NK-92 treated with Interleukin-12 subunit alpha and Interleukin-12 subunit beta, amount 100 ng/mL, for 24 hours (cell line): Measurements from ENCODE around the gene KDM1A.

ENCODE experiments used
- DNase-seq: peaks from one replicate; lab custom pipeline; 2025; lab: John Stamatoyannopoulos, UW

The KDM1A gene

DNA sequence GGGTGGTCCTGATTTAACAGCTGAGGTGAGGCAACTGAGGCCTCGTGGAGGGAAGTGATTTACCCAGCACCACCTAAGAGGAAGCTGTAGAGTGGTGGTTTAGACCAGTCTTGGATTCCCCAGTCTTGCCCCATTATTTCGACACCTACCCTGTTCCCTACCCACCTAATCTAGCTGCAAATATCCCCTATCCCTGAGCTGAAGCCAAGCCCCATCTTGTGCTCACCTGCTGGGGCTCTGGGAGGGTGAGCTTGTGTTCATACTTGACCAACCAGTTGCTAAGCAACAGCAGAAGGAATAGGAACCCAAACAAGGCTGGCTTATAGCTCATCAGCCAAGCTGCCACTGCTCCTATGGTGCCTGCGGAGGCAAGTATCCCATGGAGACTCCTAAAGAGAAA lies 5.6 kb upstream of the KDM1A start:
- no peak for DNase-seq

DNA sequence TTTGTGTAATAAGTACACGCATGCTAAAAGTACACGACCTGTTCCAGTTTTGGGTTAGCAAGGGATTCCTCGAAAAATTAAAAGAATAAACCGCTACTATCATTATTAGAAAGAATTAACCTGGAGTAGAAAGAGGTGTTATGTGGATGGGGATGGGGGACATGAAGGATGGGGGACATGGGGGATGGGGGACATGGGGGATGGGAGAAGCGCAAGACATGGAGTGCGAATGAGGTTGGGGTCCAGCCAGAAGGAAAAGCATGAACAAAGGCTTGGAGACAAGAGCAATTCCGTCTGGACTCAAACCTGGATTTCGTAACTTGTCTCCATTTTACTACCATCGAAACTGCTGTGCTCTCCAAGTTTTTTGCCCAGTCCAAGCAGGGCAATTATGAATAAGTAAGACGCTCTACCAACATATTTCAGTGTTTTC lies 591 bp upstream of the KDM1A start:
- DNase-seq, result no peak

DNA sequence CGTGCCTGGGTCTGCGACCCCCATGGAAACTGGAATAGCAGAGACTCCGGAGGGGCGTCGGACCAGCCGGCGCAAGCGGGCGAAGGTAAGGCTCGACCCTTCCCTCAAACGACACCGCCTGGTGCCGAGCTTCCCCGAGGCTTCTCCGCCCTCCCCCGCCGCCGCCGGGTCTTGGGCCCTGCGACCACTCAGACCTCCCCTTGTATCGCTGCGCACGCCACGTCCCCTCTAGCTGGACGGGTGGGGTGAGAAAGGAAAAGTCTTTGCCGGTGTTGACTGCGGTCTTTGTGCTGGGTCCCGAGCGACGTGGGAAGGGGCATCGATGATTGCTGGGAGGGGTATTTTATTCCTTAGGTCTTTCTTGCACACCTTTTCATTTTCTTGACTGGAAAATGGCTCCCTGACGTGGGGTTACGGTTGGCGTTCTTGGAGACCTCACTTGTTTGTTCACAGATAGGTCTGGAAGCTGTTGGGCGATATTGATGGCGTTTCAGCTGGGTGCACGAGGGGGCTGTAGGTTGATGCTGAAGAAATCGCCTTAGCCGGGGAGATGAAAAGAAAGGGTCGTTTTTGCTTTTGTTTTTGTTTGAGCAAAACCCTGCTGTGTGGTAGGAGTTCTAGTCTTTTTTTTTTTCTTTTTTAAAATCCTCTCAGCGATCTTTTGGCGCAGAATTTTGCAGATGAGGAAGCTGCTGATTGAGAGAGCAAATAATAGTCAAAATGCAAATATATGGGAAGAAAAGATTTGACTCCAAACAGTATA lies 776 bp downstream of the KDM1A start:
- DNase-seq, result peak; percentile 38

DNA sequence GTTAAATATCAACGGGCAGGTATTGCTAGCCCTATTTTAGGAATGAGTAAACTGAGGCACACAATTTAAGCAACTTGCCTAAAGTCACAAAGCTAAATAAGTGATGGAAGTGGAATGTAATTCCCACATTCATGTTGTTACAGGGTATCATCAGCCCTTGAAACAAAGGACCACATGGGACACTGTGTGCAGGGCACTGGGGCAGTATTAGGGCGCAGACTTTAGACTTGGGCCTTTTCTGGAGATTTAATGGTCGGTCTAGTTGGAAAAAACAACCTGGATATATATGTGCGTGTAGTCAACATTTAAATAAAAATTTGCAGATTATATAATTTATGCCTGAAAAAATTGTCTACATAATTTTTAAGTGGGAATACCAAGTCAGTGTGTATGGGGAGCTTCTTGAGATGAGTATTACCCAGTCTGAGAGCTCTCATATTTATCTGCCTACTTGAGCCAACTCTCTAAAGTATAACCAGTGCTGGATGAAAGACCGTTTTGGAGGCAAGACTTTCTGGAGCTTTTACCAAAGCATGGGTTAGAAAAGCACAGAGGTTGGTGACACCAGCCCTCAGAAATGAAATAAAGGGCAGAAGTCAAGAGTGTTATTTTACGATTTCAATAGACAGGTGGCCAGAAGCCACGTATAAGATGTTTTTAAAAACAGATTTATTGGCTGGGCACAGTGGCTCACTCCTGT lies 1.6 kb downstream of the KDM1A start:
- DNase-seq, result no peak

DNA sequence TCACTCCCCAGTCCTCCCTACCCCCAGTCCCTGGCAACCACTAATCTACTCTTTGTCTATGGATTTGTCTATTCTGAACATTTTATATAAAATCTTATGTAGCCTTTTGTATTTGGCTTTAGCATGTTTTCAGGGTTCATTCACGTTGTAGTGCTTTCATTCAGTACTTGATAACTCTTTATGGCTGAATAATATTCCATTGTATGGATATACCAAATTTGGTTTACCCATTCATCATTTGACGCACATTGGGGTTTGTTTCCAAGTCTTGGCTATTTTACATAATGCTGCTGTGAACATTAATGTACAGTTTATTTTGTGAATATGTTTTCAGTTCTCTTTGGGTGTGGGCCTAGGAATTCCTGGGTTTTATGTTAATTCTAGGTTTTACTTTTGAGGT lies 2.6 kb downstream of the KDM1A start:
- no peak for DNase-seq

DNA sequence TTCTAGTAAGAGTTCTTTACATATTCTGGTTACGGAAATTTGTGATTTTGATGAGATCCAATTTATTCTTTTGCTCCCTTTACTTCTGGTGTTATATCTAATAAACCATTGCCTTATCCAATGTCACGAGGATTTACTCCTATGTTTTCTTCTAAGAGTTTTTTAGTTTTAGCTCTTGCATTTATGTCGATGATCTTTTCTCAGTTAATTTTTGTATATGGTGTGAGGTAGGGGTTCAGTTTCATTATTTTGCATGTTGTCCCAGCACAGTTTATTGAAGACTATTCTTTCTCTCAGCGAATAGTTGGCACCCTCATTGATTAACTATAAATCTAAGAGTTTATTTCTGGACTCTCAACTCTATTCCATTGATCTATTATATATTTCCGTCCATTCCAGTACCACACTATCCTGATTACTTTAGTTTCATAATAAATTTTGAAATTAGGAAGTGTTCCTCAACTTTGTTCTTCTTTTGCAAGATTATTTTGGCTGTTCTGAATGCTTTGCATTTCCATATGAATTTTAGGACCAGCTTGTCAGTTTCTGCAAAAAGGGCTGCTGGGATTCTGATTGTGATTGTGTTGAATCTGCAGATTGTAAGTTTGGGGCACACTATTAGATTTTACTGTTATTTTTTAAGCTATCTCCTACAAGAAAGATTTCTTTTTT lies 4.0 kb downstream of the KDM1A start:
- DNase-seq, result no peak

DNA sequence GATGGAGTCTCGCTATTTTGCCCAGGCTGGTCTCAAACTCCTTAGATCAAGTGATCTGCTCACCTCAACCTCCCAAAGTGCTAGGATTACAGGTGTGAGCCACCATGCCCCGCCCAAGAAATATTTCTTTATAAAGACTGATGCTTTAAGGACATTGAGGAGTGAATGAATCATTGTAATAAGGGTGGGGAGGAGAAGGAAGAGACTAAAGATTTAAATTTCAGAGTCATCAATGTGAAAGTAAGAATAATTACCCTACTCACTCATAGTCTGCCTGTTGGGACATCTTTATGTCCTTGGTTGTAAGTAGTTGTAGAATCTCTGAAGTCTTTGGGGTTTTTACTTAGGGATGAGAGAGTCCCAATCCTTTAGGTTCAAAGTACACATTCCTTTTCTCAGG lies 7.3 kb downstream of the KDM1A start:
- DNase-seq, result no peak

DNA sequence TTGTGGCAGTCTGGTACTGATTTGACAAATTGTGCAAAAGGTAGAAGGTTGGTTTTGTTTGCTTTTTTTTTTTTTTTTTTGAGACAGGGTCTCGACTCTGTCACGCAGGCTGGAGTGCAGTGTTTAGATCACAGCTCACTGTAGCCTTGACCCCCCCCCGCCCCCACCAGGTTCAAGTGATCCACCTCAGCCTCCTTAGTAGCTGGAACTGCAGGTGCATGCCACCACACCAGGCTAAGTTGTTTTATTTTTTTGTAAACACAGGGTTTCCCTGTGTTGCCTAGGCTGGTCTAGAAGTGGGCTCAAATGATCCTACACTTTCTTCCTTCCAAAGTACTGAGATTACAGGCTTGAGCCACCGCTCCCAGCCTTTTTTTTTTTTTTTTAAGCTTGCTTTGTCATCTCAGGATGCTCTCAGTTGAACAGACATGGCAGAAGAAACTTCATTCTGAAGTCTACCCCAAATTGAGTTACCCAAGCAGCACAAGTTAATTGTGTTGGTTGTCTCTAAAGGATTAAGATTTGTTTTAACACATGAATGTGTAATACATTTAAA lies 8.2 kb downstream of the KDM1A start:
- DNase-seq, result no peak

DNA sequence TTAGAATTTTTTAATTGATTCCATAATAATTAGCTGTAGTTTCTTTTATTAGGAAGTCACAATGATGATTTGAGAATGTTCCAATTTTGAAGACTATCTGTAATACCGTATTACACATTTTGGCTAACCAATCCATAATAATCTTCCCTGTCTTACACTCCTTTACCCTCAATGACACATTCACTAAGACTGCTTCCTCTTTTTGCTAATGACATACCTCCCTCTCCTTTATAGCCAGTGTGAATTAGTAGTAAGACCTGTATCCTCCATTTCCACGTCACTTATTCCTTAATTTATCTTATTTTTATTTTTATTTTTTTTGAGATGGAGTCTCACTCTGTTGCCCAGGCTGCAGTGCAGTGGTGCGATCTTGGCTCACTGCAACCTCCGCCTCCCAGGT lies 10.1 kb downstream of the KDM1A start:
- no peak for DNase-seq

DNA sequence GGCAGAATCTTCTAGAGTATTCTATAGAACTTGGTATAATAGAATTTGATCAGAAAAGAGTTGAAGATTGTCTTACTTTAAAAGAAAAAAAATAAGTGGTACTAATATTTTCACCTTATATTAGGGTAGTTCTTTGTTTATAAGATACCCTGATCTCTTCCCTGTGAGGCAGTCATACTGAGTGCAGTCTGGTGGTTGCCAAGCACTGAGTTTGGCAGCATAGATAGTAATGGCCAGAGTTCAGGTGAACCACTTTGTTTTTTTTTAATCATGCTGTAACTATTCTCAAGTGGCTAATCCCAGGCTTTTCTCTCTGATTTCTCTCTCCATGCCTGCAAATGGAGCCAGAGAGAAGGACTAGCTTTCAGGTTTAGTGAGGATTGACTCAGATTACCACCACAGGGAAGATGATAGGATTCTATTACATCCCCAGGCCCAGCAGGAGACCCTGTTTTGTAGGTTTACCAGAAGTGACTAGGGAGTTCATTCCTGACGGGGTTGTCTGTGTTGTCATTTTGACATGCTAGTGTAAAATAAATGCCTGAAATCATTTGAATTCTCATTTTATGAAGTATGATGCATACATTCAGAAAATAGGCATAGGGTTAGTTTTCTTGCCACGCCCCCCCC lies 16.7 kb downstream of the KDM1A start:
- no peak for DNase-seq

DNA sequence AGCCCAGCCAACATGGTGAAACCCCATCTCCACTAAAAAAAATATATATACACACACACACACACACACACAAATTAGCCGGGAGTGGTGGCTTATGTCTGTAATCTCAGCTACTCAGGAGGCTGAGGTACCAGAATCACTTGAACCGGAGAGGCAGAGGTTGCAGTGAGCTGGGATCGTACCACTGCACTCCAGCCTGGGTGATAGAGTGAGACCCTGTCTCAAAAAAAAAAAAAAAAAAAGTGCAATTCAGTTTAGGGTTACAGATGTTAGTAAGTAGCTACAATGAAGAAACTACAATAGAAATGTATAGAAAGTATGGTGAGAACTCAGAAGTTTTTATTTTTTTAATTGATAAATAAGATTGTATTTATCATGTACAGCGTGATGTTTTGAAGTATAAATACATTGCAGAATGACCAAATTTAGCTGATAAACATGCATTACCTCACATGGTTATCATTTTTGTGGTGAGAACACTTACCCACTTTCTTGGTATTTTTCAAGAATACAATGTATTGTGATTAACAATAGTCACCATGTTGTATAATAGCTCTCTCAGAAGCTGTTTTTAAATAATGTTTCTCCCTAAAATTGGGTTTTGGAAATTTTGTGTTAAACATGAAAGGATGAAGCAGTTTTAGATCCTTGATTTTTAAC lies 17.9 kb downstream of the KDM1A start:
- DNase-seq, result no peak

DNA sequence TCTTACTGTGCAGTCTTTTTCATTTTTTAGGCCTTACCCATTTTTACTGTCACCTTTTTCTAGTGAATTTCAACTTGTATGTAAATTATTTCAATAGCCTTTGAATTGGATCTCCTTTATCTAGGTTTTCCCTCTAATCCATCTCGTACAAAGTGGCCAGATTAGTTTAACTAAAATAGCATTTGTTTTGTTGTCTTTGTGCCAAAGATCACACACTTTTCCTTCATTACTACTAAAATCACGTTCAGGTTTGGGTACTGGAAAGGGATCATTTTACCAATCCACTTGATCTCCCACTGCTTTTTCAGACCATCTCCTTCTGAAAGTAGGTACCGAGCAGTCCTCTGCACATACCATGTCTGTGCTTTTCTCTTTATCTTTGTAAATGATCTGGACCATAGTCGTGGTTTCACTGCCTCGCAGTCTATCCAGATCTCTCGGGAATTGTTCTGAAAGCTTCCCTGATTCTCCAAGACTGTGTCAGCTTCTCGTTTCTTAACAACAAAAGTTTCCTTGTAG lies 20.1 kb downstream of the KDM1A start:
- DNase-seq, result no peak

DNA sequence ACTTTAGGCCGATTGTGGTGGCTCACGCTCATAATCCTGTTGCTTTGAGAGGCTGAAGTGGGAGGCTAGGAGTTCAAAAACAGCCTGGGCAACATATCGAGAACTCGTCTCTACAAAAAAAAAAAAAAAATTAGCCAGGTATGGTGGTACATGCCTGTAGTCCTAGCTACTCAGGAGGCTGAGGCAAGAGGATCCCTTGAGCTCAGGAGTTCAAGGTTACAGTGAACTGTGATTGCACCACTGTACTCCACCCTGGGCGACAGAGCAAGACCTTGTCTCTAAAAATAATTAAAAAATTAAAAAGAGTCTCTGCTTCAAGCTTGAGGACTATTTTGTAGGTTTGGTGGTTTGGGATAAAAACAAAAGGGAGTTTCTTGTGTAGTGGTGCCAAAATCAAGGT lies 21.2 kb downstream of the KDM1A start:
- no peak for DNase-seq

DNA sequence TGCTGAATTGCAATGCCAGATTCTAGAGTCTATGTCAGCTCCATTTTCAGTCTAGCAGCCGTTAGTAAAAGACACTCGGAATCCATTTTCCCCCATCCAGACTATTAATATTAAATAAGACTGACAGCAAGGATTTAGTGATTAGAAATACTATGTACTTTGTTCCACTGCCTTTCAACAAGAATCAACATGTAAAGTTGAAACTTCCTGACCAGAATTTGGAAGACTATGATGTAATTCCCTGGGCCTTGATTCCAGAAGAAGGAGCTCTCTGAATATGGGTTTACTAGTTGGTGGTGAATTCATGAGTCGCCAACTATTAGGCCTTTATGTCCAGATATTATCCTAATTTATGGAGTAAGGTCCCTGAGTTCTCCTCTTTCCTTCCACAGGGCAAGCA lies 24.8 kb downstream of the KDM1A start:
- no peak for DNase-seq

DNA sequence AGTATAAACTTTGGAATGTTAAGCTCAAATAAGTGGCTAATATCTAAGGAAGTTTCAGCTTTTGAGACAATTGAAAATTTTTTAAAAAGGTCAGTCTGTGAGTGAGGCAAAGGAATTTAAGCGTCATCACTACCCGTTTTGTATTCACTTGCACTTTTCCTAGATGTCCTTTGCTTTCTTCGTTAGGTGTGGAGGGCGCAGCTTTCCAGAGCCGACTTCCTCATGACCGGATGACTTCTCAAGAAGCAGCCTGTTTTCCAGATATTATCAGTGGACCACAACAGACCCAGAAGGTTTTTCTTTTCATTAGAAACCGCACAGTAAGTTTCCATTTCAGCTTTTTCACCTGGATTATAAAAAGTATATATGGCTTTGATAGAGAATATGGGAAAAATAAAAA lies 30.9 kb downstream of the KDM1A start:
- no peak for DNase-seq

DNA sequence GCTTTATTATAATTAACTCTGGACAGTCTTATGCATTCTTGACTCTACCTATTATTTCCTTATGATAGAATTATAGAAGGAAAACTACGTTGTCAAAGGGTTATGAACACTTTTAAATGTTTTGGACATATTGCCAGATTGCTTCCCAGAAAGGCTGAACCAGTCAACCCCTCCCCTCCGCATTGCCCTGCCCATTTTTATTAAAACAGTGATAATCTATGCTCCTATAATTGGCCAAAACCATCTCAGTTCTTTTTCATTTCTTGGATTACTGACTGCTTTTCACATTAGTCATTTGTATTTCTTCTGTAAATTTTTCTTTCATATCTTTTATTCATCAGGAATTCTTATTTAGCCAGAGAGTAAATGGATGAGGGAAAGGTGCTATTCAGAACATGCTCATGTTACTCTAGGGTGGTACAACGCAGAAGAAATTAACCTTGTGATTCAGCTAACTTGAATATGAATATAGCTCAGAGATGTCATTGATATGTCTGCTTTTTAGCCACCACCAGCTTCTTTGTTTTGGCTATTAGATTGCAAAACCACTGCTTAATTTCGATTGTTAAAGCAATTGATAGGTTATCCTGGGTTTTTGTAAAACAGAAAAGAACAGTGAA lies 32.1 kb downstream of the KDM1A start:
- DNase-seq, result no peak

DNA sequence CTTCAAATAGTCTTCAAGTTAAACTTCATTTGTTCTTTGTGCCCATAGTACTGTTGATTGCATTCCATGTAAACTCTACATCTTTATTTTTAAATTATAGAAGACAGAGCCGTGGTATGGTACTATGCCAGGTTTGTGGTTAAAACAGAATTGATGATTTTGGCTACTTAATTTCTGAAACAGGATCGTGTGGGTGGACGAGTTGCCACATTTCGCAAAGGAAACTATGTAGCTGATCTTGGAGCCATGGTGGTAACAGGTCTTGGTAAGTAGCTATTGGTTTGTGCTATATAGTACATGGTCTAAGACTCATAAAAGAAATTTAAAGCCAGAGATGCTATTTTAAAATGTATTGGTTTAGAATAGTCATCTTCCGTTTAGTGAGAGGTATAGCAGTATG lies 38.0 kb downstream of the KDM1A start:
- DNase-seq, result no peak

DNA sequence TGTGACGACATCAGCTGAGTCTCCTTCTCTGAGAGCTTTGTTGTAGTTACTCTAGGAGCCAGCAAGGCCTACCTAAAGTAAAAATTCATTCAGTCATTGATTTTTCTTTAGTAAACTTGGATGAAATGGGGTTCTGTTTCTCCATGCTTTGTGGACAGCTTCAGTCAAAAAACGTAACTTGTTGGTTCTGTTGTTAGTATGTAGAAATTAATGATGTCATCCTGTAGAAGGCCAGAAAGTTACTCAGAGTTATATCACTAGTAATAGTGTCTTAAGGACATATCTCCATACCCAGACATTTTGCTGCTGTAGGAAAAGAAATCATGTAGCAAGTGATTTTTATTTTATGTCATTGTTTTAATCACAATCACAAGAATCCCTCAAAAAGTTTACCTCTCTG lies 43.0 kb downstream of the KDM1A start:
- DNase-seq, result no peak

DNA sequence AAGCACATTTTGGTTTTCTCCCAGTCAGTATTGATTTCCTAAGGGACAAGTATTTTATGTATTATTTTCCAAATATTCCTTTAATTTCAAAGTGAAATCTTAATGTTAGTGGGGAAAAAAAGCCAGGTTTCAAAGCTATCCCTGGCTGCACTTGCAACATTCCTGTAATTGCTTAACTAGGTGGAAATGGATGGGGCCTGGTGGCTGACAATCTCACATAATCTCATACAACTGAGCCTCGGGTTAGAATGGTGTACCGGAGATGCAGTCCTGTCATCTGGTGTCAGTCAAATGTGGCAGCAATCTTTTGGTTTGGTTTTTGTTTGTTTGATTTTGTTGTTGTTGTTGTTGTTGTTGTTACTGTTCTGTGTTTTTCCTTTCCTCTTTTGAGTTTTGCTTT lies 46.1 kb downstream of the KDM1A start:
- DNase-seq, result no peak

DNA sequence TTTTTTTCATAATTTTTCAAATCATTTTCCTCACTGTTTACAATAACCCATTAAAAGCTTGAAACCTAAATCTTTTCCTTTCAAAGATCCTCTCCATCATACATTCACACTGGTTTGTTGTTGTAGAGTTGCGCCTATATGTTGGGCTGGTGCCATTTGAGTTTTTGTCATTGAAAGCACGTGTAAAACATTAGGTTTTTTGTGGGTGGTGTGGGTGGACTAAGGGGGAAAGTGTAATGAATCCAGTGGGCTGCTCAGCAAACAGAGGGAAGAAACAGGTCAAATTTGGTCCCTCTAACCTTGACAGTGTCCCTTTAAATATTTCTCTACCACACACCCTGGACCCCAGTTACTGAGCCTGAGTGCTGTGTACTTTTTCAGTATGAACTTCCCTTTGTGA lies 46.8 kb downstream of the KDM1A start:
- DNase-seq, result no peak

DNA sequence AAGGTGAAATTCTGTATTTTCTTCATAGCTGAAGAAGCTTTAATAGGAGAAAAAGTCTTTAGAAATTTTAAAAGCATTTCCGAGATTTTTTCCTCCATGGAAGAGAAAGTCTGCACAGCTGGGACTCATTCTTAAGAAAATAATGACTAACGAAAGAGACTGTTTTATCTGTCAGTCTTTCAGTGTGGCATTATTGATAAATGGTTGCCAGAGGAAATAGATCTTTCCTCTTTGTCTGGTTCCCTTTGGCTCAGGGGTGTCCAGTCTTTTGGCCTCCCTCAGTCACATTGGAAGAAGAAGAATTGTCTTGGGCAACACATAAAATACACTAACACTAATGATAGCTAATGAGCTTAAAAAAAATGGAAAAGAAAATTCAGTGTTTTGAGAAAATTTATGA lies 49.9 kb downstream of the KDM1A start:
- no peak for DNase-seq
